GM12874 (cell line): ENCODE measurements around the gene C1QC.

Experiments used
- CTCF ChIP-seq: IDR thresholded peaks from 2 replicates; pipeline ENCODE4 v1.5.1; 2011; ENCODE audit warnings: low read depth, mild to moderate bottlenecking, control low read depth, low read length, moderate library complexity; ENCODE audit not compliant: insufficient read depth

Gene C1QC

GRCh38 chr1:22643381-22643780 is at the start of gene C1QC:
Gene C1QC (plus strand): TSS chr1:22643633. CDS start chr1:22644024, 391 bp downstream.
- no peak for TF ChIP-seq CTCF

- no peak for TF ChIP-seq CTCF
These were observed 49.0 kb upstream of the C1QC start for GRCh38 chr1:22594396-22594795.

- no peak for TF ChIP-seq CTCF
These were observed 48.3 kb upstream of the C1QC start for GRCh38 chr1:22595108-22595507.

GRCh38 chr1:22597301-22597965 is 46.0 kb upstream of the C1QC start:
- no peak for TF ChIP-seq CTCF

- TF ChIP-seq CTCF, result no peak
These were observed 45.4 kb upstream of the C1QC start for GRCh38 chr1:22597996-22598395.

GRCh38 chr1:22598736-22599135 is 44.7 kb upstream of the C1QC start:
- no peak for TF ChIP-seq CTCF

- TF ChIP-seq CTCF, result no peak
These were observed 43.2 kb upstream of the C1QC start for GRCh38 chr1:22600071-22600816.
